HG03097 (cell line): ENCODE measurements around the gene SLC25A20.
"Not testable (repeated sequence)": the region's sequence is repeated elsewhere in the genome, so short reads cannot be mapped to it uniquely, and the experiment has no call there.

Experiments
- ATAC-seq: cut with Tn5 transposase; IDR thresholded peaks from one replicate; pipeline ENCODE4 v1.9.1; 2021; ENCODE audit not compliant: unreplicated experiment, low FRiP score

Gene SLC25A20

GRCh38 chr3:48898383-48899234 lies at the start of gene SLC25A20:
SLC25A20 (minus strand) TSS chr3:48898882; CDS start chr3:48898794, 88 bp downstream.
- ATAC-seq = peak; percentile 92

- ATAC-seq = no peak
Measured at GRCh38 chr3:48945891-48946549, 47.3 kb upstream of the SLC25A20 start.

GRCh38 chr3:48945432-48945831 lies 46.8 kb upstream of the SLC25A20 start:
- ATAC-seq = no peak

- ATAC-seq = no peak
Measured at GRCh38 chr3:48938689-48939088, 40.0 kb upstream of the SLC25A20 start.

GRCh38 chr3:48938156-48938555 lies 39.5 kb upstream of the SLC25A20 start:
- ATAC-seq = no peak

GRCh38 chr3:48935530-48935929 lies 36.8 kb upstream of the SLC25A20 start:
- ATAC-seq = no peak

GRCh38 chr3:48934333-48934991 lies 35.8 kb upstream of the SLC25A20 start:
- no peak for ATAC-seq

GRCh38 chr3:48931944-48932580 lies 33.4 kb upstream of the SLC25A20 start:
- ATAC-seq = no peak

- no peak for ATAC-seq
Measured at GRCh38 chr3:48930590-48930989, 31.9 kb upstream of the SLC25A20 start.

- ATAC-seq = no peak
Measured at GRCh38 chr3:48929358-48930035, 30.8 kb upstream of the SLC25A20 start.

GRCh38 chr3:48928679-48929078 lies 30.0 kb upstream of the SLC25A20 start:
- ATAC-seq = no peak

- no peak for ATAC-seq
Measured at GRCh38 chr3:48927928-48928327, 29.2 kb upstream of the SLC25A20 start.

- no peak for ATAC-seq
Measured at GRCh38 chr3:48926425-48927392, 28.0 kb upstream of the SLC25A20 start.

- peak; percentile 19 for ATAC-seq
Measured at GRCh38 chr3:48919215-48920138, 20.8 kb upstream of the SLC25A20 start.

GRCh38 chr3:48918388-48919214 lies 19.9 kb upstream of the SLC25A20 start, which contains the start of gene ARIH2:
ARIH2 (plus strand) TSS chr3:48918842; CDS start chr3:48927559, 8,717 bp downstream.
- ATAC-seq = peak; percentile 76

- no peak for ATAC-seq
Measured at GRCh38 chr3:48915296-48915695, 16.6 kb upstream of the SLC25A20 start.

GRCh38 chr3:48907026-48907425 lies 8.3 kb upstream of the SLC25A20 start:
- ATAC-seq = not testable (repeated sequence)
